H9 (cell line): ENCODE data around the gene ARFIP1. TPM values are rescaled to one million over a fixed set of nuclear protein-coding genes. Genes with fewer than 3 reads are reported as not detected.
"Not testable (repeated sequence)": the region's sequence is repeated elsewhere in the genome, so short reads cannot be mapped to it uniquely, and the experiment has no call there.

ENCODE experiments used
- DNase-seq: peaks from one replicate; pipeline ENCODE4 v3.0.0-alpha.2; 2017
- H2AFZ ChIP-seq: one replicate; pipeline ENCODE4 v1.6.1; 2013; ENCODE audit warnings: mild to moderate bottlenecking, low read length, control low read depth, moderate library complexity
- H2AK5ac ChIP-seq: 2 replicates; pipeline ENCODE4 v1.6.1; 2013; ENCODE audit warnings: low read length, control low read depth, mixed read lengths; ENCODE audit not compliant: insufficient read length
- H2BK120ac ChIP-seq: one replicate; pipeline ENCODE4 v1.6.1; 2013; ENCODE audit warnings: low read depth, mild to moderate bottlenecking, low read length, control low read depth, inconsistent platforms; ENCODE audit not compliant: poor library complexity, severe bottlenecking
- H2BK12ac ChIP-seq: 2 replicates; pipeline ENCODE4 v1.6.1; 2013; ENCODE audit warnings: low read length, control low read depth, mixed read lengths, low read depth; ENCODE audit not compliant: insufficient read length
- H2BK15ac ChIP-seq: 2 replicates; pipeline ENCODE4 v1.6.1; 2013; ENCODE audit warnings: low read depth, low read length, control low read depth
- H2BK20ac ChIP-seq: one replicate; pipeline ENCODE4 v1.6.1; 2013; ENCODE audit warnings: low read depth, mild to moderate bottlenecking, low read length, control low read depth, inconsistent platforms; ENCODE audit not compliant: poor library complexity, severe bottlenecking
- H2BK5ac ChIP-seq: 2 replicates; pipeline ENCODE4 v1.6.1; 2013; ENCODE audit warnings: low read length, control low read depth, mixed read lengths; ENCODE audit not compliant: insufficient read length
- H3K14ac ChIP-seq: 2 replicates; pipeline ENCODE4 v1.6.1; 2013; ENCODE audit warnings: low read length, control low read depth; ENCODE audit not compliant: insufficient read depth
- H3K18ac ChIP-seq: 2 replicates; pipeline ENCODE4 v1.6.1; 2013; ENCODE audit warnings: low read depth, mild to moderate bottlenecking, mixed read lengths, low read length, control low read depth; ENCODE audit not compliant: insufficient read length
- H3K23ac ChIP-seq: 2 replicates; pipeline ENCODE4 v1.6.1; 2013; ENCODE audit warnings: low read length, control low read depth, mixed read lengths, low read depth; ENCODE audit not compliant: insufficient read length
- H3K23me2 ChIP-seq: 2 replicates; pipeline ENCODE4 v1.6.1; 2013; ENCODE audit warnings: low read depth, mild to moderate bottlenecking, mixed read lengths, low read length, control low read depth; ENCODE audit not compliant: insufficient read length, poor library complexity, severe bottlenecking
- H3K27ac ChIP-seq: 2 replicates; pipeline ENCODE4 v1.5.1; 2013; ENCODE audit warnings: low read length, control low read depth, mixed read lengths, low read depth; ENCODE audit not compliant: insufficient read length
- H3K27me3 ChIP-seq: 2 replicates; pipeline ENCODE4 v1.6.1; 2013; ENCODE audit warnings: low read length, control low read depth, inconsistent platforms; ENCODE audit not compliant: insufficient read depth
- H3K4ac ChIP-seq: 2 replicates; pipeline ENCODE4 v1.6.1; 2013; ENCODE audit warnings: low read depth, mild to moderate bottlenecking, control low read depth, inconsistent platforms, low read length, moderate library complexity
- H3K4me1 ChIP-seq: 2 replicates; pipeline ENCODE4 v1.6.1; 2013; ENCODE audit warnings: low read length, control low read depth, inconsistent platforms; ENCODE audit not compliant: insufficient read depth
- H3K4me2 ChIP-seq: 2 replicates; pipeline ENCODE4 v1.6.1; 2013; ENCODE audit warnings: low read length, control low read depth, mixed read lengths; ENCODE audit not compliant: insufficient read length, insufficient read depth
- H3K56ac ChIP-seq: 2 replicates; pipeline ENCODE4 v1.6.1; 2013; ENCODE audit warnings: low read depth, mild to moderate bottlenecking, mixed read lengths, low read length, control low read depth; ENCODE audit not compliant: insufficient read length
- H3K79me1 ChIP-seq: 2 replicates; pipeline ENCODE4 v1.6.1; 2013; ENCODE audit warnings: low read depth, mild to moderate bottlenecking, moderate library complexity, low read length, control low read depth, inconsistent platforms; ENCODE audit not compliant: insufficient read depth, poor library complexity, severe bottlenecking
- H3K79me2 ChIP-seq: 2 replicates; pipeline ENCODE4 v1.6.1; 2013; ENCODE audit warnings: low read length, control low read depth, inconsistent platforms; ENCODE audit not compliant: insufficient read depth
- H3K9ac ChIP-seq: 2 replicates; pipeline ENCODE4 v1.6.1; 2013; ENCODE audit warnings: low read length, control low read depth, mixed read lengths; ENCODE audit not compliant: insufficient read length; ENCODE audit errors: extremely low read depth
- H3K9me3 ChIP-seq: one replicate; pipeline ENCODE4 v1.6.1; 2013; ENCODE audit warnings: low read depth, low read length, inconsistent platforms; ENCODE audit not compliant: control insufficient read depth
- H3T11ph ChIP-seq: one replicate; pipeline ENCODE4 v1.6.1; 2013; ENCODE audit warnings: mild to moderate bottlenecking, low read length, control low read depth, inconsistent platforms
- H4K20me1 ChIP-seq: one replicate; pipeline ENCODE4 v1.6.1; 2013; ENCODE audit not compliant: control insufficient read depth, insufficient read length, insufficient read depth
- H4K5ac ChIP-seq: 2 replicates; pipeline ENCODE4 v1.6.1; 2013; ENCODE audit warnings: low read depth, mild to moderate bottlenecking, mixed read lengths, low read length, control low read depth; ENCODE audit not compliant: insufficient read length
- H4K8ac ChIP-seq: replicated peaks from 2 replicates; pipeline ENCODE4 v1.6.1; 2013; ENCODE audit warnings: low read length, control low read depth, mixed read lengths, low read depth; ENCODE audit not compliant: insufficient read length
- H4K91ac ChIP-seq: 2 replicates; pipeline ENCODE4 v1.6.1; 2013; ENCODE audit warnings: low read depth, mild to moderate bottlenecking, moderate library complexity, mixed read lengths, low read length, control low read depth; ENCODE audit not compliant: insufficient read length
- H3K27ac Mint-ChIP-seq, 3 experiments: 2 replicates in 2 of 3; 3 replicates in 1 of 3; pipeline ENCODE4 v1.8.0; 2020 to 2021; ENCODE audit warnings: mixed read lengths in 3 of 3, mild to moderate bottlenecking in 1 of 3, moderate library complexity in 1 of 3
- H3K27me3 Mint-ChIP-seq: 2 replicates; pipeline ENCODE4 v1.8.0; 2021; ENCODE audit warnings: low read depth, mild to moderate bottlenecking, moderate library complexity, mixed read lengths
- H3K36me3 Mint-ChIP-seq, 3 experiments: 2 replicates in 2 of 3; 3 replicates in 1 of 3; pipeline ENCODE4 v1.8.0; 2020 to 2021; ENCODE audit warnings: low read depth in 3 of 3, mixed read lengths in 3 of 3; ENCODE audit not compliant: insufficient read depth in 1 of 3
- H3K4me1 Mint-ChIP-seq, 2 experiments: 2 replicates each; pipeline ENCODE4 v1.8.0; 2020; ENCODE audit warnings: mixed read lengths in 2 of 2
- H3K4me3 Mint-ChIP-seq, 2 experiments: 2 replicates in 1 of 2; 3 replicates in 1 of 2; pipeline ENCODE4 v1.8.0; 2020 to 2021; ENCODE audit warnings: mild to moderate bottlenecking in 2 of 2, mixed read lengths in 2 of 2, moderate library complexity in 1 of 2
- H3K9me3 Mint-ChIP-seq, 2 experiments: 2 replicates in 1 of 2; 3 replicates in 1 of 2; pipeline ENCODE4 v1.8.0; 2020; ENCODE audit warnings: mild to moderate bottlenecking in 2 of 2, mixed read lengths in 2 of 2, moderate library complexity in 1 of 2
- CTCF ChIP-seq: fragments of 200-600 bp; sonication (generic); conservative IDR thresholded peaks from 3 replicates; pipeline ENCODE4 v1.8.0; 2021; ENCODE audit warnings: antibody characterized with exemption, mild to moderate bottlenecking
- WGBS: extraction: QIAGEN DNeasy Blood & Tissue Kit; methylation state at CpG from one replicate; pipeline ENCODE4 v1.1.7; 2013; ENCODE audit warnings: missing lambda C conversion rate, low lambda C conversion rate, mixed read lengths; ENCODE audit not compliant: insufficient read length; ENCODE audit errors: extremely low coverage; 5-methylcytosine and 5-hydroxymethylcytosine counted together
- total RNA-seq: library from RNA; stranded (reverse); gene quantifications from 2 replicates; pipeline ENCODE4 v1.2.1, GENCODE V29; 2021

ARFIP1 gene
- total RNA-seq, 1 experiment from 2014 or later: 30.8 TPM

- no peak overlapping the region for H3K4ac ChIP-seq
- H3K27ac Mint-ChIP-seq: peak overlapping the region in 1 of 3 experiments; percentile 62; a peak in 4 of 7 replicates
These were observed 16.0 kb upstream of the ARFIP1 start for GRCh38 chr4:152763796-152764195.

GRCh38 chr4:152765069-152765737, 14.6 kb upstream of the ARFIP1 start:
- H3K9me3 Mint-ChIP-seq, H3K18ac ChIP-seq, H3K14ac ChIP-seq, H3K36me3 Mint-ChIP-seq, H4K20me1 ChIP-seq, H3K79me2 ChIP-seq, H3K79me1 ChIP-seq, H4K5ac ChIP-seq, H3K9ac ChIP-seq, H2AFZ ChIP-seq, H2BK20ac ChIP-seq, H3K9me3 ChIP-seq, H2AK5ac ChIP-seq, H3T11ph ChIP-seq, H3K4me3 Mint-ChIP-seq, H2BK12ac ChIP-seq, DNase-seq, H3K27me3 ChIP-seq, H3K4me1 Mint-ChIP-seq, H2BK120ac ChIP-seq, H3K56ac ChIP-seq, H3K23me2 ChIP-seq, H2BK15ac ChIP-seq, H4K8ac ChIP-seq, H3K23ac ChIP-seq, H2BK5ac ChIP-seq, H3K4ac ChIP-seq, H4K91ac ChIP-seq, H3K27ac Mint-ChIP-seq, H3K4me2 ChIP-seq, H3K4me1 ChIP-seq, H3K27ac ChIP-seq, H3K27me3 Mint-ChIP-seq: not testable (repeated sequence)
- no CpG with 5 or more reads among the region's 54 CpGs for WGBS

More at GRCh38 chr4:152763796-152764195, 16.0 kb upstream of the ARFIP1 start:
- Histone ChIP-seq H3K27me3 (no peaks in the 10 kb centered on the region), H3K4me1 (peaks cover 3% of the 10 kb centered on the region; the same call in 1 of the 2 replicates), H2BK12ac (no peak overlapping the region), H2BK5ac (no peak overlapping the region), H2AK5ac (no peak overlapping the region), H4K20me1 (no peaks in the 10 kb centered on the region), H3K56ac (no peak overlapping the region), H2BK120ac (no peak overlapping the region), H4K8ac (no peak overlapping the region), H3K79me2 (no peaks in the 10 kb centered on the region), H3K9ac (no peak overlapping the region), H3K18ac (no peak overlapping the region), H3K23ac (no peak overlapping the region), H4K91ac (no peak overlapping the region), H3K23me2 (no peaks in the 10 kb centered on the region), H2AFZ (no peak overlapping the region), H3K14ac (no peak overlapping the region), H3K4me2 (no peak overlapping the region), H3K79me1 (no peaks in the 10 kb centered on the region), H3T11ph (no peak overlapping the region), H2BK15ac (no peak overlapping the region), H3K27ac (no peak overlapping the region), H2BK20ac (no peak overlapping the region), H4K5ac (no peak overlapping the region), H3K9me3 (no peaks in the 10 kb centered on the region)
- DNase-seq: no peak
- no peak for TF ChIP-seq CTCF
- Mint-ChIP-seq H3K4me3 (no peak overlapping the region; a peak in 1 of 5 replicates), H3K9me3 (peaks cover 5 to 6% of the 10 kb centered on the region in 2 experiments; a peak in 4 of 5 replicates), H3K4me1 (peaks cover 7 to 9% of the 10 kb centered on the region in 2 experiments), H3K36me3 (peaks cover 6 to 8% (median 6%) of the 10 kb centered on the region in 3 experiments; a peak in 4 of 7 replicates), H3K27me3 (no peaks in the 10 kb centered on the region)
- WGBS: no CpG with 5 or more reads among the region's 1 CpG
